ENCODE measurements around the gene BMPR1B.

DNA sequence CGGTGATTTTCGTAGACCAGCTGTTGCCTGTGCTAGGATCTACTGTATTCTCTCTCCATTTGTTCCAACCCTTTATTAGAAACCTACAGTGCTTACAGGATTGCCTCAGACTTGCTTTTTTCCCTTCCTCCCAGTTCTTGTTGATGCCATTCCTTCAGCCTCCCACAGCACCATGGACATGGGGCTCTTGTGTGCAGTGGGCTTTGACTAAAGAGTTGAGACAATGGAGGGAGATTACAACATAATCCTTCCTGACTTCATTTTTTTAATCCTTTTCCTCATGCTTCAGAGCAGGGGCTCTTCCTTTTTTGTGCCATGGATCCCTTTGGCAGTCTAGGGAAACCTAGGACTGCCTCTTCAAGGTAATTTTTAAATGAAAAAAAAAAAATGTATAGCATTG is 92.1 kb downstream of the BMPR1B start:
- TF ChIP-seq PAX5 (IDR thresholded peaks at IDR 0.05; ENCODE audit: insufficient read depth, low read length, severe bottlenecking) (no peak), POLR2AphosphoS5 (IDR thresholded peaks at IDR 0.05; ENCODE audit: low read depth, low read length) (no peak), POLR2A (IDR thresholded peaks at IDR 0.05; ENCODE audit: low read depth, low read length) (no peak), TAF1 (IDR thresholded peaks at IDR 0.05; ENCODE audit: low read depth, low read length) (no peak)

Measured in GM12891 (cell line).